GM19438 (cell line): ENCODE data around the gene PPT1.
A peak's percentile ranks its signal among the peaks of the same experiment; 100 is the strongest.
"Not testable (repeated sequence)": the region's sequence is repeated elsewhere in the genome, so short reads cannot be mapped to it uniquely, and the experiment has no call there.

Experiments used
- ATAC-seq: cut with Tn5 transposase; IDR thresholded peaks from one replicate; pipeline ENCODE4 v1.9.1; 2021; ENCODE audit warnings: low read depth; ENCODE audit not compliant: unreplicated experiment

Gene PPT1

DNA sequence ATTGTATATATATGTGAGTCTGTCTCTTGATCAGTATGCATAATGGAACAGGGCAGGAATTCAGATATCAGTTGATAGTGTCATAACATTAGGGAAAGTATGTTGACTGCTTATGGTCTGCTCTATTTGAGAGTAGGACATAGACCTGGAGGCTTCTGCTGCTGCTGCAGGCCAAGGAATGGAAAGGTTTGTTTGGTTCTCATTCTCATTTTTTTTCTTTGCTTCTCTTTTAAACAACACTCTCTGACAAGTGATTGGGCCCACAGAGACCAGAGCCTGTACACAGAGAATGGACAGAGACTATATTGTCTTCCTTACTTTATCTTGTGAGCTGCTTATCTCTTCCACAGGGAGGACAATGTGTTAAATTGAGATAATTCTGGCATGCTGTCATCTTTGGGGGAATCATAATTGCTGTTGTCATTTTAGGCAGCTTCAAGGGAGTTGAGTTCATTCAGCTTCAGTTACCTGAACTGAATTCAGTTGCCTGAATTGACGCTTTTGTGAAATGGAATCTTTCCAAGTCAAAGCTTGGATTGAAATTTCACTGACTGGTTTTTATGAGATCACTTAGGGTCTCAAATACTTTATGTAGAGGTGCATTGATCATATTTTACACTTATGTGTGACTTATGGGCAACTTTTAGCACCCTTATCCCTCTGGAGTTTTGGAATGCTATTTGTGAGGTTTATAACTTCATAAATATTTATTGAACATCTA lies 39.6 kb downstream of the PPT1 start:
- ATAC-seq, result no peak

DNA sequence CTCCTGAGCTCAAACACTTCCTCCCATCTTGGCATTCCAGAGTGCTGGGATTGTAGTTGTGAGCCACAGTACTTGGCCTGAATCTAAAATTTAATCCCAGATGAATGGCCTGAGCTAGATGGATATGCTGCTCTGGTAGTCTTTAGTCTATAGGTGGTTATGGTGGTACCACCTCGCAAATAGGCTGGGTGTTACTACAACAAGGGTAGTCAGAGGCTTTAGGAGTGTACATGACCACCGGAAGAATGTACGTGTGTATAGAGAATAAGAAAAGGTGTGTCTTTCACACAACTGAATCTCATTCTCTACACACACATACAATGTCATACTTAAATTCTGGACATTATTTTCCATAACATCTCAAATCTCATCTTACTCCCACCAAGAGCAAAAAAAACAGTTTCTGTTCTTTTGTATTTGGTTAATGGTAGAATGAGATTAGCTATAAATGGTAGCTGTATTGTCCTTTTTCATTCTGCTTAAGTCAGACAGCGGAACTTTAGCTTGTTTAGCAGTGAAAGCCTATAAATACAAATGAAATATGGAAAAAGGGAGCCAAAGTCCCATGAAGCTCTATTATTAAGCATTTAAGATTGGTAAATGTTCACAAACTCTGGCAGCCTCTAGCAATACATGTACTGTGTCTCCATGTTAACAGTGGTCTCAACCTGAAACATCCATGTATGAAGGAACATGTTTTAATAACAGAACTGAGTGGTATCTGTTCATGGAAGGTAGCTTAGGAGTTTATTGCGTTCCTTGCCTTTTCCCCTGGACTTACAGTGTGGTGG lies 40.3 kb downstream of the PPT1 start:
- ATAC-seq, result no peak

DNA sequence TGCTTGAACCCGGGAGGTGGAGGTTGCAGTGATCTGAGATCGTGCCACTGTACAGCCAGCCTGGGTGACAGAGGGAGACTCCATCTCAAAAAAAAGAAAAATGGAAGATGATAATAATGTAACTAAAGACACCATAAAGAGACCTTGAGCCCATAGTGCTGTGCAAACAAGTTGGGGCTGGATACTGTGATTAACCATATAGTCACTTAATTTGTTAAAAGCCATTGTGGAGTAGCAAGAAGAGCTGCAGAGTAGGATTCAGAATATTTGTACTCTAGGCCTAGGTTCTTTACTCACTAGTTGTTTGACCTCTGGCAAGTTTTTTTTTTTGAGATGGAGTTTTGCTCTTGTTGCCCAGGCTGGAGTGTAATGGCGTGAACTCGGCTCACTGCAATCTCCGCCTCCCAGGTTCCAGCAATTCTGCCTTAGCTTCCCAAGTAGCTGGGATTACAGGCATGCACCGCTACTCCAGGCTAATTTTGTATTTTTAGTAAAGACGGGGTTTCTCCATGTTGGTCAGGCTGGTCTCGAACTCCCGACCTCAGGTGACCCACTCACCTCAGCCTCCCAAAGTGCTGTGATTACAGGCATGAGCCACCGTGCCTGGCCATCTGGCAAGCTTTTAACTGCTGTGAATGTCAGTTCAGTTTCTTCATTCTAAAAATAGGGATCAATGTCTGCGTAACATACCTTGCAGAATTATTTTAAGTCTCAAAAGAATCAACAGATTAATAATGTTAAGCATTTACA lies 43.7 kb downstream of the PPT1 start:
- ATAC-seq, result no peak

DNA sequence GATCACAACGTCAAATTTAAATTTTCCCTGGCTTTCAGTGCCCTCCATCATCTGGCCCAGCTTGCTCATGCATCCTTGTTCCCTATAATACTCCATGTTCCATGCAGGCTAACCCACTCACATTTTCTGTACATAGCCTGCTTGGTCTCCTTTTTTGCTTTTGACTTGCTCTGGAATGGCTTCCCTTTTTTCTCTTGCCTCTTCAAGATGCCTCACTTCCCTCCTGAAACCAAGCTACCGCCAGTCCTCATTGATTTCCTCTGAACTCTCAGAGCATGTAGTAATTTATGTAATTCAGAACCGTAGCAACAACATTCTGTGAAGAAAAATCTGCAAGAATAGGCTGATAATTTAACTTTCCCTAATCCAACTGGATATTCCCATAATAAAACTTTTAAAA lies 46.2 kb downstream of the PPT1 start:
- no peak for ATAC-seq

DNA sequence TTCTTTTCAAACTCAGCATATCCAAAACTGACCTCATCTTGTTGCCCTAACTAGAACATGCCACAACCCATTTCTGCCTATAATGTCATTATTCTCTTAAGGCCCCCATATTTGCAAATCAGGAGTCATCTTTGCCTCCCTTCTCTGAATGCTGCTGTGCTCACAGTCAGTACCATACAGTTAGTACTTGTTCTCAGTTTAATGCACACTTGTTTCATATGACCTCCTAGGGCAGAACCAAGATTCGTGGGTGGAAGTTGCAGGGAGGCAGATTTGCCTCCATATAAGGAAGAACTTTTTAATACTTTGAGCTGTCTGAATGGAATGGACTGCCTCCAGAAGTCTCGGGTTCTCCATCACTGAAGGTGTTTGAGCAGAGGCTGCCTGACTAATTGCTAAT lies 47.3 kb downstream of the PPT1 start:
- ATAC-seq, result no peak

DNA sequence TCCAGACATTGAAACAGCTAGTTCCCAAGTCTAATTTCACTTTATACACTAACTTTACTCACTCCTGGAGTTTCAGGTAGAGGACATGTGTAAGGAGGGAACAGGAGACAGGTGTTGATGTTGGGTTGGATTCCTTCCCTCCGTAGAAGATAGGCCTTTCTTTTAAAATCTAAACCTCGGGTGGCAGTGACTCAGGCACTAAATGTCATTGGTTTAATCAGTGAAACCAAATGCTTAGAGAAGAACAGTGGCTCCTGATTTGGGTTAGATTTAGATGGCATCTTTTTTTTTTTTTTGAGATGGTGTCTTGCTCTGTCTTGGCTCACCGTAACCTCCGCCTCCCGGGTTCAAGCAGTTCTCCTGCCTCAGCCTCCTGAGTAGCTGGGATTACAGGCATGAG lies 49.3 kb downstream of the PPT1 start:
- no peak for ATAC-seq

DNA sequence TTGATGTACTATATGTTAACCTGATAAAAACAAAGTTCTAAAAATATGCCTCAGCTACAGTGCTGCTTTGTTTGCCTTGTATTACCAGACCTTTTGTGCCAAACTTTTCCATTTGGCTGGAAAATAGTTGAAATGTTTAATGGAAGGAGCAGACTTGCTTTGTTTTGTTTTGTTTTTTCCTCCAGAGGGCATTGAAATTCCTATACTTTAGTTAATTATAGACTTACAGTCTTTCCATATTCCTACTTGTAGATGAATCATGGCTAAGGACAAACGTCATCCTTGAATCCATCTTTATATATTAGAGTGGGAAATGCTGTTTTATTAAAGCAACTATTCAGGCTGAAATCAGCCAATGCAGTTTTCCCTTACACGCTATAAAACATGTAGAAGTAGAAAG lies 49.8 kb downstream of the PPT1 start:
- no peak for ATAC-seq

DNA sequence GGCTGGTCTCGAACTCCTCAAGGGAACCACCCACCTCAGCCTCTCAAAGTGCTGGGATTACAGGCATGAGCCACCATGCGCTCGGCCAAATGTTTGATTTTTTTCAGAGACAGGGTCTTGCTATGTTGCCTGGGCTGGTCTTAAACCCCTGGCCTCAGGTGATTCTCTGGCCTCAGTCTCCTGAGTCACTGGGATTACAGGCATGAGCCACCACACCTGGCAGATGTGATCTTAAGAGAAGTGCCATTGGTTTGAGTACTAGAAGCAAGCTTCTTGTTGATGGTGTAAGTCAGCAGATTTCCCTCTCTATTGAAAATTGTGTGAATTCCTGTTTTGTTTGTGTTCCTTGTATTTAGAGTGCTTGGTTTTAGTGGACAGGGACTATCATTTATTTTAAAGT lies 51.3 kb downstream of the PPT1 start:
- no peak for ATAC-seq

DNA sequence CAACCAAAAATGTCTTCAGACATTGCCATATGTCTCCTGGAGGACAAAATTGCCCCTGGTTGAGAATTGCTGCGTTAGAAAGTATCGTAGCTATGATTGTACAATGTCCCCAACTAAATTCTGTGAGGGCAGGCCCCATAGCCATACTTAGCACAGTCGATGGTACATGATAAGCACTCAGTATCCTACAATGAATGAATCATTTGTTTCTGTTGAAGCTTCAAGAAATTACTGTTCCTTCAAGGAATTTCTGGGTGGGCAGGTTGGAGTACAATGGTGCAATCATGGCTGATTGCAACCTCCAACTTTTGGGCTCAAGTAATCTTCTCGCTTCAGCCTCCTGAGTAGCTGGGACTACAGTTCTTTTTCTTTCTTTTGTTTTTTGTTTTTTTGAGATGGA lies 51.9 kb downstream of the PPT1 start:
- ATAC-seq, result no peak

DNA sequence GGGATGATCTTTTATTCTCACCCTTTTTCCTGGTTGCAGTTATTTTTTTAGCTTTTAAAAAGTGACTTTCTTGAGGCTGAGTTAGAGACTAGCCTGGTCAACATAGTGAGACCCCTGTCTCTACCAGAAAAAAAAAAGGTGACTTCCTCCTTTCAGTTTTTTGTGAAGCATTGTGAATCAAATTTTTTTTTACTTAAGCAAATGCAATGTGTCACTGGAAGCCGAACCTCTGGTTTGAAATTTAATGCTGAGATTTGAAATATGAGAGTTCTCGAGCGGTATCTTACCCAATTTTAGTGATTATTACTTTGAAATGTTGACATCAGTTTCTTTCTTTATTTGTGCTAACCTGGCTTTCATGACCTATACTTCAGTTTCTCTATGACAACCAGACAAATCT lies 52.9 kb downstream of the PPT1 start:
- ATAC-seq, result no peak

DNA sequence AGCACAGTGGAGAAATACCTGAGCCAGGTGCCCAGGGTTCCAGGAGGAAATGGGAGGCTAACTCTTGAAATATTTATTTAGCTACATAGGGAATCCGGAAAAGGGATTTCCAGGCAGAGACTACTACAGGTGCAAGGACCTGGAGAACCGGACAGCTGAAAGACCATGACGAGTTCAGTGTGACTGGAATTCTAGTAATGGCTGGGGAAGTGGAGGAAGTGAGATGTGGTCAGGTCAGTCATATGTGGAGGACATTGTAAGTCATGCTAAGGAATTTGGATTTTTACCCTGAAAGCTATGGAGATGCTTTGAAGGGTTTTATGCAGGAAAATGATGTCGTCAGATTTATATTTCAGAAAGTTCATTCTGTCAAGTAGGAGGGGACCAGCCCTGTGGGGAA lies 54.7 kb downstream of the PPT1 start:
- no peak for ATAC-seq

DNA sequence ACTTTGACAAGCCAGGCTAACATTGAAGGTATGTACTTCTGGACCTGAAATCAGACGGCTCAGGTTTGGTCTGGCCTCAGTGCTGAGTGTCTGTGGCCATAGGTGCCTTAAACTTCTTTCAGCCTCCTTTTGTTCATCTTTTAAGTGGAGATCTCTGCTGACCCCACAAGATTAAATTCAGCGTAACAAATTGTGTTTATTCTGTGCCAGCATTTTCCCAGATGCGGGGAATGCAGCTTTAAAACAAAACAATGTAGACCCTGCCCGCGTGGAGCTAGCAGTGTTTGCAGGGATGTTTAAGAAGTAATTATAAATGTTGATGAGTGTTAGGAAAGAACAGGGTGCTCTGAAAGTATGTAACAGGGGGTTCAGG lies 55.6 kb downstream of the PPT1 start:
- no peak for ATAC-seq

DNA sequence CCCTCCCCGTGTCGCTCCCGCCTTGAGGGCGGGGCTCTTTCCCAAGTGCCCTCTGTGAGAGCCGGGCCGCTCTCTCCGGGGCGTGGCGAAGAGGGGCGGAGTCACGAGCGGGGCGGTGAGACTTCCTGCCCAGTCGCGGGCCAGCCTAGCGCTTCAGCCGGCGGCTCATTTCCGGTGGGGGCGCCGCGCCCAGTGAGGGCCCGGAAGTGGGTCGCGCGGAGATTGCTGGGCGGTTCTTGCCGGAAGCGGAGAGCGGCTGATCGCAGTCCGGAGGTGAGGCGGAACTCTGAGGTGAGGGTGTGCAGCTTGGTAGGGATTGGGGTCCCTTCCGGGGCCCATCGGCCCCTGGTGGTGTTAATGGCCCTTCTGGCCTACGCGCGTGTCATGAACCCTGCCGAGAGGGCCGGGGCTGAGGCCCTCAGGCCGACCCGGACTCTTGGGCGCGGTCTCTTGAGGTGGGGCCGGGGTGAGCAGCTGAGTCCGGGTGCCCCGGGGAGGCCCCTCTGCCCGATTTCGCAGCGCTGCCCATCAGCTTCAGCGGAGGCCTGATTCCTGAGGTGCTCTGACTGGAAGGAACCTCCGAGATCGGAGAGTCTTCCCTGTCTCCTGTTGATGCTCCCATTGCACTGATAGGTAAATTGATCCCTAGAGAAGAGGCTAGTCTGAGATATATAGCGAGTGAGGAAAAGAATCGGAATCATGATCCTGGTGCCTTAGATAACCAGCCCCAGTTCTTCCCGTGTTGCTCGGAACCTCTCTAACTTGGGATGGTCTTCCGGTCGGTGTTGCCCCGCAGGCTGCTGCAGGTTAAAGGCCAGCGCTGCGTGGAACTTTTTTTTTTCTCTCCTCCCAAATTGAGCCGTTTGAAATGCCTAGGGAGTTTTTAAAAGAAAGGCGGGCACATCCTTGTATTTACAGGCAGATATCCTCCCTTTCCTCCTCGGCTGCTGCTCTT lies 56.3 kb downstream of the PPT1 start, which contains the start of gene CAP1:
Gene CAP1 (plus strand): TSS at position 219 of the 955 bp plus-strand sequence. CDS start 18,618 bp downstream, outside the sequence.
- peak; percentile 68 for ATAC-seq

DNA sequence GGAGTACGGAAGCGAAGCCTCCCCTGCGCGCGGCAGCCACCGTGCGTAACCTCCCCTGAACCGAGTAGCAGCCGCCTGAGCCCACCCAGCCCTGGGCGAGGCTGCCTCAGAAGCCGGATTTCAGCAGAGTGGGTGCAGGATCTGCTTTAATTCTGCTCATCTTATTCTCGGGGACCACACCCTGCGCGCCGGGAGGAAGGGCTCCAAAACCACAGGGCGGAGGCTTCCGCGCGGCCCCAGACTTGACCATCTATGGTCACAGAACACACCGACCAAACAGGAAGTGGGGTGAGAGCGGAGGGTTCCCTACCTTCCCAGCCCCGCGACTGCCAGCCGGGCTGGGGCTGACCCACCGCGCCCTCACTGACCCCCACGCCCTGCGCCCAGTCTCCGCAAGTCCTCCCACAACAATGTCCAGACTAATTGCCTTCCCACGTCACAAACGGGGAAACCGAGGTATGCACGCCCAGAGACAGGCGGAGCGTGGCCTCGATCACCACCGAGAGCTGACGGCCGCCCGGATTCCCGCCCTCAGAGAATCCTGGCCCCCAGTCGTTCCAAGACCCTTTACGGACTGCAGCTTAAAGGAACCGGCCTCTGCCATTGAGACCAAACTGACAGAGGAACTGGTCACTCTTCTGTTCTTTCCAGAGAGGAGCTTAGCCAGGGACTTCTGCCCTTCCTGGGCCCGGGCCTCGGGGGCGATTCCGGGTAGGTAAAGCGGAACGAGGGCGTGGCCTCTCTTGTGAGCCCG lies 57.1 kb downstream of the PPT1 start:
- peak; percentile 66 for ATAC-seq

DNA sequence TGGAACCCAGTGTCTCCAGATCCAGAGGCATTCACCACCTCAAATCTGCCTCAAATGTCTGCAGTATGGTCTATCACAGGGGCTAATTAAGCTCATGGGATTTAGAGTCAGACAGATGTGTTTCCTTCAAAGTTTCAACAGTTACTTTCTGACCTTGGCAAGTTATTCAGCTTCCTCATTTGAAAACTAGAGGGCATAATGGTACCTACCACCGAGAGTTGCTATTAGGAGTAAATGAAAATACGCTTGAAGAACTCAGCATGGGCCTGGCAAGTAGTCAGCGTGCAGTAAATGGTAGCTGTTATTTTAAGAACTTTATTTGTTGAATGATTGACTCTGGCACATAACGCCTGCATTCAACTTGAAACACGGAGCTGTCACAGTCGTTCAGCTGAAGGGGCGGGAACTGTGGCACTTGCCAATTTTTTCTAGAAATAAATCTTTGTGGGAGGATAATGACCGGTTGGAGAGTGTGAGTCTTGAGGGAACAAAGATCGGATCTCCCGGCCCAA lies 57.8 kb downstream of the PPT1 start:
- ATAC-seq, result no peak

DNA sequence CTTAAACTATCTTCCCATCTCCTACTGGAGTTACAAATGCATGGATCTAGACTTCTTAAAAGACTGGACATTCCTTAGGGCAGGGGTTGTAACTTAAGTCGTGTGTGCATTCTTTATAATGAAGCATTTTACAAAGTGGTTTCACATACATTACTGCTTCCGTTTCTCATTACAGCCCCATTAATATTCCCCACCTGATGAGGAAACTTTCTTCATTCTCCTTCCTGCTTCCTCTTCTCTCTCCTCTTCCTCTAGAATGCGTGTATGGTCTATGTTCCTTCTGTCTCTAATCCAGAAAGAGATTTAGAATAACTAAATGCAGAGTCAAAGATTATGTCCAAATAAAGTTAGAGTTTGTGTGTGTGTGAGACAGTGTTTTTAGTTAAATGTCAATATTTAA lies 58.4 kb downstream of the PPT1 start:
- no peak for ATAC-seq

DNA sequence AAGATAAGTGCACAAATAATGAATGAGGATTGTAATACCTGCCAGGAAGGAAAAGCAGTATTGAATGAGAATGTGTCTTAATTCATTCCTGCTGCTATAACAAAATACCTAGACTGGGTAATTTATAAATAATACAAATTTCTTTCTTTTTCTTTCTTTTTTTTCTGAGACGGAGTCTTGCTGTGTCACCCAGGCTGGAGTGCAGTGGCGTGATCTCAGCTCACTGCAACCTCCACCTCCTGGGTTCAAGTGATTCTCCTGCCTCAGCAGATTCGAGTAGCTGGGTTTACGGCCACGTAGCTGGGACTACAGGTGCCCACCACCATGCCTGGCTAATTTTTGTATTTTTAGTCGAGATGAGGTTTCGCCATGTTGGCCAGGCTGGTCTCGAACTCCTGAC lies 59.8 kb downstream of the PPT1 start:
- not testable (repeated sequence) for ATAC-seq

DNA sequence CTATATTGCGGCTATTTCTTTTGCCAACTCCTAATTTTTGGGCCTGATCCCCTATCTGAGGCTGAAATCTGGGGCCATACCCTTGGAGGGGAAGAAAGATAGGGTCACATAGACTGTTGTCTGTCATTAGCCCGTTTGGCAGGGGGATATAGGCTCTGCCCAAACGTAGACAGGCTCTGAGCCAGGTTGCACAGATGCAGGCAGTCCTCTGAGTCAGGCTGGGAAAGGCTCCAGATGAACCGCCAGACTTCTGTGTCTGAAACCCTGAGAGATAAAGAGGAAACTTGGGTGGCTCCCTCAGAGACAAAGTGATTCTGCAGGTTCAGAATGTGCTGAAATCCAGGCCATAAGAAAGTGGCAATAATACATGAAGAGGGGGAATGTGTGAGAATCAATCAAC lies 60.5 kb downstream of the PPT1 start:
- ATAC-seq, result no peak

DNA sequence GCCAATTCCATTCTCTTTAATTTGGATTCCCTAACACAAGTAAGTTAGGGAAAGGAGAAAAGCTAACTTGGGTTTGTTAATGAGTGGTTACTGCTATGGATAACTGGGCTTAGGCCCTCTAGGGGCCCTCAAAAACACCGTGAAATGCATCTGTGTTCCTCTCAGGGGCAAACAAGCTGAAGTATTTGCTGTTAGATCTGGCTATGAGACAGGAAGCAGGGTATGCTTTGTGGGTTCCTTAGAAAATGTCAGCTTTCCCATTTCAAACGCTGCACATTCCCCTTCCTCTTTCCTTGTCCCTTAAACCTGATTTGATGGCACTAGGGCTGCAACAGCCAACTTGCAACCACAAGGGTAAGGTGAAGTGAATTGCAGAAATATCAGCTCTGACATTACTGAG lies 62.2 kb downstream of the PPT1 start:
- no peak for ATAC-seq
